Lower leg skin (tissue), 3 donors: Measurements from ENCODE around the gene LAMC3.

Experiments
- POLR2A ChIP-seq, 2 donors: fragments of 450-650 bp; IDR thresholded peaks; one replicate each; pipeline ENCODE4 v1.6.1; 2016 to 2017; ENCODE audit warnings: antibody characterized with exemption in 2 of 2, mild to moderate bottlenecking in 1 of 2, moderate library complexity in 1 of 2
- TF ChIP-seq, protein P1 (sequence below), 3 donors: fragments of 450-650 bp; IDR thresholded peaks; one replicate each; pipeline ENCODE4 v1.5.1; 2016; ENCODE audit warnings: antibody characterized with exemption in 3 of 3, mild to moderate bottlenecking in 3 of 3, moderate library complexity in 2 of 3

DNA sequence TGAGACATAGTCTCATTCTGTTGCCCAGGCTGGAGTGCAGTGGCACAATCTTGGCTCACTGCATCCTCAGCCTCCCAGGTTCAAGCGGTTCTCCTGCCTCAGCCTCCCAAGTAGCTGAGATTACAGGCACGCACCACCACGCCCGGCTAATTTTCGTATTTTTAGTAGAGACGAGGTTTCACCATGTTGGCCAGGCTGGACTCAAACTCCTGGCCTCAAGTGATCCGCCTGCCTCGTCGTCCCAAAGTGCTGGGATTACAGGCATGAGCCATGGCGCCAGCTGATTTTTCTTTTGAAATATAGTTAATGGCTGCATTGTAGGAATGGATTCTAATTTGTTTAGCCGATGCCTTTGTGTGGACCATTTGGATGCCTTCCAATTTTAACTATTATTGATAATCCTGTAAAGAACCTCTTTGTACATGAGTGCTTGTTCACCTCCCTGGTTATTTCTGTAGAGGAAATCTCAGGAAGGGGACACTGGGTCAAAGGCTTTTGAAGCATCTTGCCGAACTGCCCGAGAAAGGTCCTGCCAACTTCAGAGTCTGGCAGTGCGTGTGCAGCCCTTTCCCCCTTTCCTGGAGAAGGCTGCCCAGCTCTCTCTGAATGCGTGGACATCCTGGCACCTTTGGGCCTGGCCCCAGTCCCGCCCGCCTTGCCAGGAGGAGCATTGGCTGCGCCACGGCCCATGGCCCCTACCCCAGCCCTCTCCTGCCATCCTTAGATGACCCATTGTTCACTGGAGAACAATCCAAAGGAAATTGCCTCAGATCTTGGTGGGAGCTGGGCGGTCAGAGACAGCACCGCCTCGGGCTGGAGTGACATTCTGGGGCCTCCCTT, 107.5 kb downstream of the LAMC3 start:
- TF ChIP-seq, protein P1, sequence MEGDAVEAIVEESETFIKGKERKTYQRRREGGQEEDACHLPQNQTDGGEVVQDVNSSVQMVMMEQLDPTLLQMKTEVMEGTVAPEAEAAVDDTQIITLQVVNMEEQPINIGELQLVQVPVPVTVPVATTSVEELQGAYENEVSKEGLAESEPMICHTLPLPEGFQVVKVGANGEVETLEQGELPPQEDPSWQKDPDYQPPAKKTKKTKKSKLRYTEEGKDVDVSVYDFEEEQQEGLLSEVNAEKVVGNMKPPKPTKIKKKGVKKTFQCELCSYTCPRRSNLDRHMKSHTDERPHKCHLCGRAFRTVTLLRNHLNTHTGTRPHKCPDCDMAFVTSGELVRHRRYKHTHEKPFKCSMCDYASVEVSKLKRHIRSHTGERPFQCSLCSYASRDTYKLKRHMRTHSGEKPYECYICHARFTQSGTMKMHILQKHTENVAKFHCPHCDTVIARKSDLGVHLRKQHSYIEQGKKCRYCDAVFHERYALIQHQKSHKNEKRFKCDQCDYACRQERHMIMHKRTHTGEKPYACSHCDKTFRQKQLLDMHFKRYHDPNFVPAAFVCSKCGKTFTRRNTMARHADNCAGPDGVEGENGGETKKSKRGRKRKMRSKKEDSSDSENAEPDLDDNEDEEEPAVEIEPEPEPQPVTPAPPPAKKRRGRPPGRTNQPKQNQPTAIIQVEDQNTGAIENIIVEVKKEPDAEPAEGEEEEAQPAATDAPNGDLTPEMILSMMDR (IDR thresholded peaks at IDR 0.05): no peak
- TF ChIP-seq POLR2A (IDR thresholded peaks at IDR 0.05): no peak
